HCT116 (cell line): ENCODE results near the gene DGCR8. TPM values are rescaled to one million over a fixed set of nuclear protein-coding genes. Genes with fewer than 3 reads are reported as not detected.

Experiments used
- ATAC-seq: fragments of 200-7000 bp; cut with Tn5 transposase; 2 replicates; pipeline ENCODE4 v1.9.1; 2020; ENCODE audit warnings: mild to moderate bottlenecking, moderate library complexity
- BruUV-seq: library from RNA; stranded (reverse); fragments of 400-500 nt; replicated peaks from 2 replicates; lab custom pipeline; 2021; lab: Mats Ljungman, UMichigan
- CTCF ChIA-PET: fragments of 300-600 bp; sonication (Branson Sonifier 250); formaldehyde crosslinking; loops from one replicate; lab custom pipeline; 2021; ENCODE audit warnings: antibody characterized with exemption; lab: Charles Lee
- POLR2A ChIA-PET: fragments of 300-600, 350-600 bp; sonication (Branson Sonifier 250); formaldehyde crosslinking; loops from one replicate; lab custom pipeline; 2021; ENCODE audit warnings: antibody characterized with exemption; lab: Charles Lee
- RAD21 ChIA-PET, 2 experiments: fragments of 300-600 bp; sonication (Branson Sonifier 250); formaldehyde crosslinking; loops; one replicate each; lab custom pipeline; 2023; ENCODE audit warnings: low total read pairs in 2 of 2; ENCODE audit not compliant: uncharacterized antibody in 2 of 2, unreplicated experiment in 2 of 2, low non-redundant PET in 1 of 2; lab: Charles Lee
- DNase-seq: peaks from one replicate; pipeline ENCODE4 v3.0.0-alpha.2; 2010; ENCODE audit warnings: low read depth, low spot score
- H2AFZ ChIP-seq: fragments of 200-600 bp; shearing (Covaris generic), sonication (generic); 2 replicates; pipeline ENCODE4 v1.6.1; 2017; ENCODE audit warnings: low read depth, mixed run types, mixed read lengths, antibody characterized with exemption, low read length; ENCODE audit not compliant: poor library complexity, severe bottlenecking
- H3K27ac ChIP-seq: 2 replicates; pipeline ENCODE4 v1.5.1; 2012; ENCODE audit warnings: low read depth, low read length
- H3K27me3 ChIP-seq: fragments of 200-600 bp; sonication (generic); 2 replicates; pipeline ENCODE4 v1.6.1; 2016; ENCODE audit warnings: mixed run types, low read length, mixed read lengths; ENCODE audit not compliant: insufficient read depth
- H3K36me3 ChIP-seq, 2 experiments: fragments of 200-500 bp in 1 of 2; fragments of 200-600 bp in 1 of 2; sonication (Bioruptor generic) in 1 of 2; sonication (generic) in 1 of 2; 2 replicates each; pipeline versions ENCODE4 v1.5.1 to v1.6.1; 2014 to 2016; ENCODE audit warnings: low read length in 2 of 2, inconsistent platforms in 1 of 2, mixed read lengths in 1 of 2, mixed run types in 1 of 2; ENCODE audit not compliant: insufficient read depth in 2 of 2, control insufficient read depth in 1 of 2
- H3K4me1 ChIP-seq, 2 experiments: fragments of 200-600 bp in 1 of 2; sonication (generic) in 1 of 2; 2 replicates each; pipeline versions ENCODE4 v1.5.1 to v1.6.1; 2012 to 2017; ENCODE audit warnings: low read length in 2 of 2, inconsistent platforms in 1 of 2, mild to moderate bottlenecking in 1 of 2, mixed read lengths in 1 of 2, mixed run types in 1 of 2, moderate library complexity in 1 of 2; ENCODE audit not compliant: insufficient read depth in 2 of 2, control insufficient read depth in 1 of 2
- H3K4me2 ChIP-seq: fragments of 200-600 bp; sonication (generic); 2 replicates; pipeline ENCODE4 v1.6.1; 2017; ENCODE audit warnings: mixed run types, low read length, mixed read lengths
- H3K4me3 ChIP-seq, 2 experiments: fragments of 200-600 bp in 1 of 2; sonication (generic) in 1 of 2; replicated peaks in 1 of 2; 2 replicates each; pipeline ENCODE4 v1.5.1; 2011 to 2016; ENCODE audit warnings: low read length in 2 of 2, control low read depth in 1 of 2, low read depth in 1 of 2, mild to moderate bottlenecking in 1 of 2, mixed read lengths in 1 of 2, mixed run types in 1 of 2
- H3K79me2 ChIP-seq: fragments of 200-600 bp; sonication (generic); 2 replicates; pipeline ENCODE4 v1.6.1; 2017; ENCODE audit warnings: mild to moderate bottlenecking, mixed run types, low read length, moderate library complexity, mixed read lengths; ENCODE audit not compliant: insufficient read depth
- H3K9ac ChIP-seq: fragments of 200-600 bp; sonication (generic); 2 replicates; pipeline ENCODE4 v1.6.1; 2016; ENCODE audit warnings: low read length, mixed read lengths
- H3K9me2 ChIP-seq: fragments of 200-600 bp; sonication (generic), shearing (Covaris generic); 2 replicates; pipeline ENCODE4 v1.6.1; 2017; ENCODE audit warnings: mixed run types, mild to moderate bottlenecking, moderate library complexity; ENCODE audit not compliant: insufficient read depth
- H3K9me3 ChIP-seq, 2 experiments: fragments of 200-500 bp in 1 of 2; fragments of 200-600 bp in 1 of 2; sonication (Bioruptor generic) in 1 of 2; sonication (generic) in 1 of 2; 2 replicates each; pipeline ENCODE4 v1.6.1; 2014 to 2017; ENCODE audit warnings: low read length in 2 of 2, mixed read lengths in 2 of 2, inconsistent platforms in 1 of 2, low read depth in 1 of 2, mild to moderate bottlenecking in 1 of 2, mixed run types in 1 of 2, moderate library complexity in 1 of 2; ENCODE audit not compliant: control insufficient read depth in 1 of 2, insufficient read depth in 1 of 2
- H4K20me1 ChIP-seq: fragments of 200-600 bp; sonication (generic), shearing (Covaris generic); 2 replicates; pipeline ENCODE4 v1.6.1; 2017; ENCODE audit warnings: mixed run types, mild to moderate bottlenecking, moderate library complexity; ENCODE audit not compliant: insufficient read depth
- ATF3 ChIP-seq: IDR thresholded peaks from 2 replicates; pipeline ENCODE4 v1.6.1; 2012
- ELF1 ChIP-seq: IDR thresholded peaks from 2 replicates; pipeline ENCODE4 v1.6.1; 2012; ENCODE audit warnings: low read depth, borderline replicate concordance
- EZH2 ChIP-seq: fragments of 200-600 bp; sonication (generic); IDR thresholded peaks from 2 replicates; pipeline ENCODE4 v1.6.1; 2017; ENCODE audit warnings: antibody characterized with exemption, mixed run types
- EZH2phosphoT487 ChIP-seq: fragments of 200-600 bp; IDR thresholded peaks from 2 replicates; pipeline ENCODE4 v1.6.1; 2018; ENCODE audit warnings: antibody characterized with exemption, borderline replicate concordance
- FOSL1 ChIP-seq: IDR thresholded peaks from 2 replicates; pipeline ENCODE4 v1.6.1; 2012; ENCODE audit warnings: low read depth
- MAX ChIP-seq: IDR thresholded peaks from 2 replicates; pipeline ENCODE4 v1.6.1; 2012
- POLR2A ChIP-seq: IDR thresholded peaks from 2 replicates; pipeline ENCODE4 v1.7.0; 2011; ENCODE audit warnings: borderline replicate concordance; ENCODE audit not compliant: insufficient read depth, insufficient read length; ENCODE audit errors: extremely low read depth
- POLR2AphosphoS5 ChIP-seq: IDR thresholded peaks from 2 replicates; pipeline ENCODE4 v1.6.1; 2011; ENCODE audit warnings: mild to moderate bottlenecking, low read depth, low read length, moderate library complexity
- RAD21 ChIP-seq: IDR thresholded peaks from 2 replicates; pipeline ENCODE4 v1.6.1; 2012; ENCODE audit warnings: low read depth, mild to moderate bottlenecking
- REST ChIP-seq: IDR thresholded peaks from 2 replicates; pipeline ENCODE4 v1.6.1; 2012; ENCODE audit warnings: low read depth
- SP1 ChIP-seq: IDR thresholded peaks from 2 replicates; pipeline ENCODE4 v1.6.1; 2012; ENCODE audit warnings: low read depth
- ZNF274 ChIP-seq: fragments of 200-500 bp; sonication (Bioruptor generic); IDR thresholded peaks from 2 replicates; pipeline ENCODE4 v1.6.1; 2014; ENCODE audit warnings: mild to moderate bottlenecking, low read depth, low read length, inconsistent platforms
- intact Hi-C: fragments of 100-400 bp; cut with micrococcal nuclease; formaldehyde crosslinking; loops from 2 replicates; pipeline ENCODE4 v1.10.0; 2022
- total RNA-seq: library from RNA; stranded (reverse); gene quantifications from one replicate; pipeline ENCODE4 v1.2.1, GENCODE V29; 2021; ENCODE audit not compliant: unreplicated experiment
- TF ChIP-seq, protein P1 (sequence below), 3 experiments: fragments of 200-600 bp in 1 of 3; sonication (generic) in 1 of 3; IDR thresholded peaks in 2 of 3; conservative IDR thresholded peaks in 1 of 3; 2 replicates each; pipeline ENCODE4 v1.5.1; 2012 to 2017; ENCODE audit warnings: low read depth in 2 of 3, low read length in 2 of 3, antibody characterized with exemption in 1 of 3, borderline replicate concordance in 1 of 3, control low read depth in 1 of 3, mild to moderate bottlenecking in 1 of 3, mixed read lengths in 1 of 3, mixed run types in 1 of 3, moderate library complexity in 1 of 3; ENCODE audit not compliant: insufficient read depth in 1 of 3
- TF ChIP-seq, protein P2 (sequence below): IDR thresholded peaks from 2 replicates; pipeline ENCODE4 v1.6.1; 2011; ENCODE audit warnings: mild to moderate bottlenecking, low read length, moderate library complexity; ENCODE audit not compliant: insufficient replicate concordance; ENCODE audit errors: extremely low read depth

Gene DGCR8
- total RNA-seq, 1 experiment from 2014 or later, result 43.8 TPM

GRCh38 chr22:20129747-20130014 is 49.6 kb downstream of the DGCR8 start:
- Histone ChIP-seq H3K4me1 (peaks cover 16 to 33% of the 10 kb centered on the region in 2 experiments; a peak in 3 of 4 replicates), H3K27ac (peak overlapping the region; percentile 96; the same call in 1 of the 2 replicates), H3K4me3 (no peak overlapping the region), H2AFZ (no peak overlapping the region), H3K4me2 (no peak overlapping the region), H3K79me2 (peaks cover 31% of the 10 kb centered on the region), H4K20me1 (no peaks in the 10 kb centered on the region), H3K9ac (no peak overlapping the region), H3K27me3 (no peaks in the 10 kb centered on the region), H3K9me3 (no peaks in the 10 kb centered on the region), H3K36me3 (peaks cover 12 to 20% of the 10 kb centered on the region in 2 experiments; a peak in 3 of 4 replicates), H3K9me2 (no peaks in the 10 kb centered on the region)
- BruUV-seq, result no TSS peak
- RAD21 ChIA-PET, result no interaction called here
- DNase-seq (no peak), ATAC-seq (no peak)
- TF ChIP-seq, protein P1, sequence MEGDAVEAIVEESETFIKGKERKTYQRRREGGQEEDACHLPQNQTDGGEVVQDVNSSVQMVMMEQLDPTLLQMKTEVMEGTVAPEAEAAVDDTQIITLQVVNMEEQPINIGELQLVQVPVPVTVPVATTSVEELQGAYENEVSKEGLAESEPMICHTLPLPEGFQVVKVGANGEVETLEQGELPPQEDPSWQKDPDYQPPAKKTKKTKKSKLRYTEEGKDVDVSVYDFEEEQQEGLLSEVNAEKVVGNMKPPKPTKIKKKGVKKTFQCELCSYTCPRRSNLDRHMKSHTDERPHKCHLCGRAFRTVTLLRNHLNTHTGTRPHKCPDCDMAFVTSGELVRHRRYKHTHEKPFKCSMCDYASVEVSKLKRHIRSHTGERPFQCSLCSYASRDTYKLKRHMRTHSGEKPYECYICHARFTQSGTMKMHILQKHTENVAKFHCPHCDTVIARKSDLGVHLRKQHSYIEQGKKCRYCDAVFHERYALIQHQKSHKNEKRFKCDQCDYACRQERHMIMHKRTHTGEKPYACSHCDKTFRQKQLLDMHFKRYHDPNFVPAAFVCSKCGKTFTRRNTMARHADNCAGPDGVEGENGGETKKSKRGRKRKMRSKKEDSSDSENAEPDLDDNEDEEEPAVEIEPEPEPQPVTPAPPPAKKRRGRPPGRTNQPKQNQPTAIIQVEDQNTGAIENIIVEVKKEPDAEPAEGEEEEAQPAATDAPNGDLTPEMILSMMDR (IDR thresholded peaks at IDR 0.05 in 2 of 3, conservative IDR thresholded peaks at IDR 0.05 in 1 of 3; ENCODE audit: borderline replicate concordance in 1 of 3, insufficient read depth in 1 of 3, low read depth in 2 of 3, low read length in 2 of 3), result no peak
- TF ChIP-seq REST (no peak), POLR2AphosphoS5 (no peak), MAX (no peak), FOSL1 (no peak), ELF1 (no peak), POLR2A (no peak), ZNF274 (no peak), EZH2 (no peak), EZH2phosphoT487 (no peak), ATF3 (no peak), SP1 (no peak), RAD21 (no peak)
- TF ChIP-seq, protein P2, sequence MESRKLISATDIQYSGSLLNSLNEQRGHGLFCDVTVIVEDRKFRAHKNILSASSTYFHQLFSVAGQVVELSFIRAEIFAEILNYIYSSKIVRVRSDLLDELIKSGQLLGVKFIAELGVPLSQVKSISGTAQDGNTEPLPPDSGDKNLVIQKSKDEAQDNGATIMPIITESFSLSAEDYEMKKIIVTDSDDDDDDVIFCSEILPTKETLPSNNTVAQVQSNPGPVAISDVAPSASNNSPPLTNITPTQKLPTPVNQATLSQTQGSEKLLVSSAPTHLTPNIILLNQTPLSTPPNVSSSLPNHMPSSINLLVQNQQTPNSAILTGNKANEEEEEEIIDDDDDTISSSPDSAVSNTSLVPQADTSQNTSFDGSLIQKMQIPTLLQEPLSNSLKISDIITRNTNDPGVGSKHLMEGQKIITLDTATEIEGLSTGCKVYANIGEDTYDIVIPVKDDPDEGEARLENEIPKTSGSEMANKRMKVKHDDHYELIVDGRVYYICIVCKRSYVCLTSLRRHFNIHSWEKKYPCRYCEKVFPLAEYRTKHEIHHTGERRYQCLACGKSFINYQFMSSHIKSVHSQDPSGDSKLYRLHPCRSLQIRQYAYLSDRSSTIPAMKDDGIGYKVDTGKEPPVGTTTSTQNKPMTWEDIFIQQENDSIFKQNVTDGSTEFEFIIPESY, result no peak
- POLR2A ChIA-PET, result no interaction called here
- CTCF ChIA-PET, result interaction anchor here (0.6 to 1.3 kb wide), 7 partner anchors 12 to 399 kb away, joined by 3 to 5 read pairs (median 3); partner anchors contain the start of gene TRMT2A
- intact Hi-C loops, result no loop called here
